ENCODE measurements around the gene GPRIN3.

GPRIN3 gene

DNA sequence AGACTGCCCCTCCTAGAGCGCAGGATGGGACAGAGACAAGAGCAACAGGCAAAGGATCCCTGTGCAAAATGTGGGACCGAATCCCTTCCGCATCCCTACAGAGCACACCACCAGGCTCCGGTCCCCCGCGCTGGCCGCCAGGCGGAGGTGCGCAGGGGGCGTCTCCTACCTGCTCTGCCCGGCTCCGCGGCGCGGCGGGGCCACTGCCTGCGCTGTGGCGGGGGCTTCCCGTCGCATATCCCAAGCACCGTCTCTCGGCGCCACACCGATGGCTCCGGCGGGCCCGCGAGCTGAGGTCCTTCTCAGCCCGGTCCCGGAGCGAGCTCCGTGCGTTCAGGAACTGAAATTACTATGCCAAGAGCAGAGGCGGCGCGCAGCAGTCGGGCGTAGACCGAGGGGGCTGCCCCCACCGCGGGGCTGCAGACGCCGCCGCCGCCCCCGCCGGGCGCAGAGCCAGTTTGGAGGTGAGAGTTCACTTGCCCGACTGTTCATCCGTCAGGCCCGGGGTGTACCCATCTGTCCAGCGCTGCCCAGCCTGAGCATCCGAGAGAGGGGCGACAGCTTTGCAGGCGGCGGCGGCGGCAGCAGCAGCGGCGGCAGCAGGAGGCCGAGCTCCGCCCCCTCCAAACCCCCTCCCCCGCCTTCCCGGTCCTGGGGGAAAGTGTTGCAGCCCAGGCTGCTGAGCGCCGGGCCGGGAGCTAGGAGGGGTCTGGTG is at the start of gene GPRIN3:
Gene GPRIN3, minus strand, starts transcription at position 355 of the 715 bp plus-strand sequence. CDS start 57,690 bp downstream, outside the sequence.
- Mint-ChIP-seq H3K27me3 (peaks cover 4% of the 10 kb centered on the region), H3K36me3 (no peaks in the 10 kb centered on the region), H3K9me3 (no peaks in the 10 kb centered on the region), H3K4me3 (peak within 1 kb of the TSS; percentile 89), H3K27ac (peak within 1 kb of the TSS; percentile 81), H3K4me1 (peaks cover 23% of the 10 kb centered on the region)
- ATAC-seq (ENCODE audit: low read depth), result peak; percentile 85
- peak; percentile 47 to 52 for DNase-seq (ENCODE audit: low spot score in 2 of 2)

DNA sequence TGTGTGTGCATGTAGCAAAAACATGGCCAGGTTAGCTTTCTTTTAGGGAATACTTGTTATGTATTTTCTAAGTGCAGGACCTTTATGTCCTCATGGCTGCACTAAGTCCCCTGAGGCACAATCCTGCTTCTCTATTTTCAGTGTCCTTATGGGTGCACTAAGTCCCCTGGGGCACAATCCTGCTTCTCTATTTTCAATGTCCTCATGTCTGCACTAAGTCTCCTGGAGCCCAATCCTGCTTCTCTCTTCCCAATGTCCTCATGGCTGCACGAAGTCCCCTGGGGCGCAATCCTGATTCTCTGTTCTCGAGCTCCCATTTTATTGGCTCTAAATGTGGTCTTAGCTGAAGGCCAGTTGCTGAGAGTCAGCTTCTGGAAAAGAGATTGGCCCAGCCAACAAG is 49.7 kb upstream of the GPRIN3 start:
- H3K36me3 Mint-ChIP-seq, result no peaks in the 10 kb centered on the region
- no peak for DNase-seq (ENCODE audit: low spot score in 2 of 2)
- no peak overlapping the region for H3K4me3 Mint-ChIP-seq
- H3K4me1 Mint-ChIP-seq, result no peaks in the 10 kb centered on the region
- no peak for ATAC-seq (ENCODE audit: low read depth)
- H3K27me3 Mint-ChIP-seq, result peaks cover 3% of the 10 kb centered on the region
- no peaks in the 10 kb centered on the region for H3K9me3 Mint-ChIP-seq
- H3K27ac Mint-ChIP-seq, result no peak overlapping the region

DNA sequence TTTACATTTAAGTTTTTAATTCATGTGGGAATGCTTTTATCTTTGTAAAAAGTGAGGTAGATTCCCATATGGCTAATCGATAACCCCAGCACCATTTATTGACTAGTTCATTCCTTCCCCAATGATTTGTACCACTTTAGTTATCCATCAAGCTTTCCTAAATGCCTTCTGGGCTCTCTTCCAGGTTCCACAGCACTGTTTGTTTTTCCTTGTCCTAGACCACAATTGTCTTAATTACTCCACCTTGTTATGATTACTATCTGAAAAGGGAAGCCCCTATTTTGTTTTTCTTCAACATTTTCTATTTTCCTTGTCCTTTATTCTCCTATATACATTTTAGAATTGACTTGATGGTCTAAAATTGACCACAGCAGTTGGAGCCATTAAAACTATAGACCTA is 48.5 kb upstream of the GPRIN3 start:
- DNase-seq (ENCODE audit: low spot score in 2 of 2) (no peak), ATAC-seq (ENCODE audit: low read depth) (no peak)
- Mint-ChIP-seq H3K27me3 (peaks cover 3% of the 10 kb centered on the region), H3K9me3 (no peaks in the 10 kb centered on the region), H3K36me3 (no peaks in the 10 kb centered on the region), H3K4me3 (no peak overlapping the region), H3K4me1 (no peaks in the 10 kb centered on the region), H3K27ac (no peak overlapping the region)

DNA sequence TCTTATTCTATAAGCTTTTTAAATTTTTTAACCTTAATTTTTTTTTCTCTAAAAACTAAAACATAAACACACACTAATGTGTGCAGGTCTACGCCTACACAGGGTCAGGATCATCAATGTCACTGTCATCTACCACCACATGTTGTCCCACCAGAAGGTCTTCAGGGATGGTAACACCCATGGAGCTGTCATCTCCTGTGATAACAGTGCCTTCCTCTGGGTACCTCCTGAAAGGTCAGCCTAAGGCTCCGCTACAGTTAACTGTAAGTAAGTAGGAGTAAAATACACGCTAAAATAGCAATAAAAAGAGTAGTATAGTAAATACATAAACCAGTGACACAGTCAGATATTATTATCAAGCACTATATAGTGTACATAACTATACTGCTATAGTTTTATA is 45.9 kb upstream of the GPRIN3 start:
- no peak overlapping the region for H3K27ac Mint-ChIP-seq
- no peak overlapping the region for H3K4me3 Mint-ChIP-seq
- no peaks in the 10 kb centered on the region for H3K4me1 Mint-ChIP-seq
- DNase-seq (ENCODE audit: low spot score in 2 of 2), result no peak
- no peaks in the 10 kb centered on the region for H3K9me3 Mint-ChIP-seq
- H3K27me3 Mint-ChIP-seq, result peaks cover 3% of the 10 kb centered on the region
- no peaks in the 10 kb centered on the region for H3K36me3 Mint-ChIP-seq
- ATAC-seq (ENCODE audit: low read depth), result no peak

DNA sequence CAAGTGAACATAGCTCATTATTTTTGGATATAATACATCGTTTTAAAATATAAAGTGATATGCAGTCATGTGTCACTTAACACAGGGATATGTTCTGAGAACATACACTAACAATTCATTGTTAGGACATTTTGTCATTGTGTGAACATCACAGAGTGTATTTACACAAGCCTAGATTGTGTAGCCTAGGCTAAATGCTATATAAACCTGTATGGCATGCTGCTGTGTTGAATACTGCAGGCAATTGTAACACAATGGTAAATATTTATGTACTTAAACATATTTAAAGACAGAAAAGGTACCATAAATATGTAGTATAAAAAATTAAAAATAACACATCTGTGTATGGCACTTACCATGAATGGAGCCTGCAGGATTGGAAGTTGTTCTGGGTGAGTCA is 44.9 kb upstream of the GPRIN3 start:
- peaks cover 4% of the 10 kb centered on the region for H3K36me3 Mint-ChIP-seq
- ATAC-seq (ENCODE audit: low read depth) (no peak), DNase-seq (ENCODE audit: low spot score in 2 of 2) (no peak)
- H3K4me3 Mint-ChIP-seq, result no peak overlapping the region
- H3K27ac Mint-ChIP-seq, result no peak overlapping the region
- H3K9me3 Mint-ChIP-seq, result peaks cover 4% of the 10 kb centered on the region
- peaks cover 3% of the 10 kb centered on the region for H3K27me3 Mint-ChIP-seq
- no peaks in the 10 kb centered on the region for H3K4me1 Mint-ChIP-seq

DNA sequence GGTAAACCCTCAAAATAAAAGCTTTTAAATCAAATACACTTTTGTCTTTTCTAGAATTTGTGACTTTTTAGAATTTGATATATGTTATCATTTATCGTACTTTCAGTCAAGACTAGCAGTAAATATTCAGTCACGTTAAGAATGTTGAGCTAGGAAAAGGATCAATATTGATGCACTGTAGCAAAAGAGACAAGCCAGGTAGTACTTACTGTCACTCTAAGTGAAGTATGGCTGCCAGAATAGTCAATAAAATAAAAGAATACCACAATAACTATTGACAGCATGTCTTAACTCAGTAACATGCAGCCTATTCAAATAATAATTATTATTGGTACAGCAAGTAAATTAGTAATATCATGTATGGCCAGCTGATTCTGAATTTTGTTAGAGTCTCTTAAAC is 43.6 kb upstream of the GPRIN3 start:
- H3K27ac Mint-ChIP-seq, result no peak overlapping the region
- no peak overlapping the region for H3K4me3 Mint-ChIP-seq
- peaks cover 5% of the 10 kb centered on the region for H3K36me3 Mint-ChIP-seq
- H3K4me1 Mint-ChIP-seq, result no peaks in the 10 kb centered on the region
- H3K27me3 Mint-ChIP-seq, result peaks cover 1% of the 10 kb centered on the region
- ATAC-seq (ENCODE audit: low read depth), result no peak
- H3K9me3 Mint-ChIP-seq, result peaks cover 6% of the 10 kb centered on the region
- DNase-seq (ENCODE audit: low spot score in 2 of 2), result no peak

DNA sequence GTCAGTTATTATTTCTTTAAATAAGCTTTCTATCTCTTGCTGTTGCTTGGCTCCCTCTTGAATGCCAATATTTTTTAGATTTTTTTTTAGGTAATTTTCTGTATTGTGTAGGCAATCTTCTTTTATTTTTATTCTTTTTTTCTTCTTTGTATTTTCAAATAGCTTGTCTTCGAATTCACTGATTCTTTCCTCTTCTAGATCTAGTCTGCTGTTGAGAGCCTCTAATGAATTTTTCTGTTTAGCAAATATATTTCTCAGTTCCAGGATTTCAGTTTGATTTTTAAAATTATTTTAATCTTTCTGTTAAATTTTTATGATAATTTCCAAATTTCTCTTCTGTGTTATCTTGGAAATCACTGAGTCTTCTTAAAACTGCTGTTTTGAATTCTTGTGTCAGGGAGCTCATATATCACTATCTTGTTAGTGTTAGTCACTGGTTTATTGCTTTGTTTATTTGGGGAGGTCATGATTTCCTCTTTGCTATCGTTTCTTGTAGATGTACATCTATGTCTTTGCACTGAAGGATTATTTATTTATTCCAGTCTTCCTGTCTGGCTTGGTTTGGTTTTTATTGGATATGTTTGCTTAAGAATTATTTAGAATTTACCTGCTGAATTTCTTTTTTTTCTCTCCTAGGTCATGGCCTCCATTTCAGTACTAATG is 39.9 kb upstream of the GPRIN3 start:
- ATAC-seq (ENCODE audit: low read depth) (no peak), DNase-seq (ENCODE audit: low spot score in 2 of 2) (no peak)
- Mint-ChIP-seq H3K4me1 (no peaks in the 10 kb centered on the region), H3K9me3 (peaks cover 6% of the 10 kb centered on the region), H3K36me3 (peaks cover 5% of the 10 kb centered on the region), H3K27ac (no peak overlapping the region), H3K4me3 (no peak overlapping the region), H3K27me3 (no peaks in the 10 kb centered on the region)

DNA sequence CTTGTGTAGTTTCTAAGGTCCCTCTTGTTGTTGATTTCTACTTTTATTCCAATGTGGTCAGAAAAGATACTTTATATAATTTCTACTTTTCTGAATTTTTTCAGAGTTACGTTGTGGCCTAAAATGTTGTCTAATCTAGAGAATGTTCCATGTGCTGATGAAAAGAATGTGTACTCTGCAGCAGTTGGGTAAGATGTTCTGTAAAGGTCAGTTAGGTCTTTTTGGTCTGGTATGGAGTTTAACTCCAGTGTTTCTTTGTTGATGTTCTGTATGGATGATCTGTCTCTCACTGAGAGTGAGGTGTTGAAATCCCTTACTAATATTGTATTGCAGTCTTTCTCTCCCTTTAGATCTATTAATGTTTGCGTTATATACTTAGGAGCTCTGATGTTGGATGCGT is 37.0 kb upstream of the GPRIN3 start:
- H3K4me3 Mint-ChIP-seq, result no peak overlapping the region
- H3K27ac Mint-ChIP-seq, result no peak overlapping the region
- no peak for DNase-seq (ENCODE audit: low spot score in 2 of 2)

DNA sequence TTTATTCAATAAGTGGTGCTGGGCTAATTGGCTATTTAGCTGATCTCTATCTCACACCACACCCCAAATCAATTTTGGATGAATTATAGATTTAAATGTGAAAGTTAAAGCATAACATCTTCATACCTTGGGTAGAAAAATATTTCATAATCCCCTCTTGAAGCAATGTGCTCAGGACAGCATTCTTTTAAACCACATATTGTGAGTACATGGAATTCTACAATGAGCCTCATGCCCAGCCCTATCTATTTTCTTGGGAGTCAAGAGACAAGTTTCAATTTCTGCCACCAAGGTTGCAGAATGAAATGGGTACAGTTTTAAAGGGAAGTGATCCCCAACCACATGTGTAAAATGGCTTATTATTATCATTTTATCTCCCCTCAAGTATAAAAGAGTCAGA is 30.6 kb upstream of the GPRIN3 start:
- H3K4me1 Mint-ChIP-seq, result no peaks in the 10 kb centered on the region
- no peak overlapping the region for H3K4me3 Mint-ChIP-seq
- H3K36me3 Mint-ChIP-seq, result no peaks in the 10 kb centered on the region
- ATAC-seq (ENCODE audit: low read depth) (no peak), DNase-seq (ENCODE audit: low spot score in 2 of 2) (no peak)
- H3K27ac Mint-ChIP-seq, result no peak overlapping the region
- H3K9me3 Mint-ChIP-seq, result no peaks in the 10 kb centered on the region
- H3K27me3 Mint-ChIP-seq, result no peaks in the 10 kb centered on the region

More for the DNA sequence above, 37.0 kb upstream of the GPRIN3 start:
- no peak for ATAC-seq (ENCODE audit: low read depth)
- Mint-ChIP-seq H3K4me1 (no peaks in the 10 kb centered on the region), H3K36me3 (peaks cover 5% of the 10 kb centered on the region), H3K9me3 (peaks cover 6% of the 10 kb centered on the region), H3K27me3 (no peaks in the 10 kb centered on the region)

DNA sequence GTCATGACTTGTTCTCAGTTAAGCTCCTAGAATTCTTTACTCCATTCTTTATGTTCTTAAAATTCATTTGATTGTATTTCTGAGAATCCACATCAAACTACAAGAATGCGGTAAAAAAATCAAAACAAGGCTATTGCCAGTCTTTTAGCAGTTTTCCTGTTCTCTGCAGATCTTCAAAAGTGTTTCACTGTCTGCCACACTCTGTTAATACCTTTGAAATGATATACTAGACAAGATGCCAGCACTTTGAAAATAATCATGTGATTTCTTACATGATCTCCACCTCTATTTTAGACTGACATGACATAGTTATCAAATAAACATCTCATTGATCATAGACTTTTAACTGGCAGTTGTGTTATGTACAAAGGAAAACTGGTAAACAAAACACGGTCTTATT is 30.1 kb upstream of the GPRIN3 start:
- H3K27ac Mint-ChIP-seq, result no peak overlapping the region
- DNase-seq (ENCODE audit: low spot score in 2 of 2) (no peak), ATAC-seq (ENCODE audit: low read depth) (no peak)
- no peak overlapping the region for H3K4me3 Mint-ChIP-seq
- no peaks in the 10 kb centered on the region for H3K9me3 Mint-ChIP-seq
- H3K4me1 Mint-ChIP-seq, result no peaks in the 10 kb centered on the region
- H3K27me3 Mint-ChIP-seq, result no peaks in the 10 kb centered on the region
- H3K36me3 Mint-ChIP-seq, result no peaks in the 10 kb centered on the region

DNA sequence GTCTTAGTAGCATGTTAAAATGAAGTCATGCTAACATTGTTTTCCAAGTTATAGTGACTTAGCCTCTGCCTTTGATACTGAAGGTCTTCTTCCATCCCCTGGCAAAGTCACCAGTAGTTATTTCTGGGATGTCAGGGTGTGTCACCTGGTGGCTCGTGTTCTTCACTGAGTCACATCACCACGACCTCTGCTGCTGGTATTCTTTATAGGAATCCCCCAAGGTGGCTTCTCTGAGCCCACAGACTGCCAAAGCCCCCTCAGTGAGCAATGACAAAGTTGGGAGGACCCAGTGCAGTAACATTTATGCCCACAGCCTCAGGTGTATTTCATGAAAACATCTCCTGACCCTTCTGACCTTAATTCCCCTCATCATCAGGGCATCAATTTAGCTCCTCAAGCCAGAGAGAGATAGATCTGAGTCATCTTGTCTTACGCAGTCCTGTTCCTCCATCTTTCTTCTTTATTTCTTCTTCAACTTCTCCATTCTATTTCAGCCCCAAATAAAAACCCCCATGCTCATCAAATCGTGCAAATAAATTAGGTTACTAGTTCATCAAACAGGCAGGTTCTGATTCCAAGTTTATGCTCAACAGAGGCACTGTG is 29.3 kb upstream of the GPRIN3 start:
- no peaks in the 10 kb centered on the region for H3K9me3 Mint-ChIP-seq
- no peaks in the 10 kb centered on the region for H3K27me3 Mint-ChIP-seq
- DNase-seq (ENCODE audit: low spot score in 2 of 2) (no peak), ATAC-seq (ENCODE audit: low read depth) (no peak)
- no peak overlapping the region for H3K27ac Mint-ChIP-seq
- no peak overlapping the region for H3K4me3 Mint-ChIP-seq
- H3K36me3 Mint-ChIP-seq, result no peaks in the 10 kb centered on the region
- no peaks in the 10 kb centered on the region for H3K4me1 Mint-ChIP-seq

DNA sequence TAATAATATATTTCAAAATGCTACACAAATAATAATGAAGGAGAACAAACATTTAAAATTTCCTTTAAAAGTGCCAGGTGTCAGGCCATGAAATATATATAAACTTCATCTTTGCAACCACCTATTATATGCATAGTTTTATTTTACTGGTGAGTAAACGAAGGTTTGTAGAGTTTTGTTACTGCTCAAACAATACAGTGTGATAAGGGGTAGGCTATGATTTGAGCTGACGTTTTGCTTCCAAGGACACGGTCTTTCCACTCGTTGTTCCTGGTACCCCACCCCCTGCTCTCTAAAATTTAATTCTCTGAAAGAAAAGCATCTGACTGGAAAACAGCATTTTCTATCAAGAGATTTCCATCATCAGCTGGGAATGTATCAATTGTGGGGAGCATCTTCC is 27.2 kb upstream of the GPRIN3 start:
- Mint-ChIP-seq H3K4me1 (peaks cover 5% of the 10 kb centered on the region), H3K9me3 (no peaks in the 10 kb centered on the region), H3K27me3 (peaks cover 2% of the 10 kb centered on the region), H3K27ac (no peak overlapping the region), H3K36me3 (peaks cover 3% of the 10 kb centered on the region), H3K4me3 (no peak overlapping the region)
- ATAC-seq (ENCODE audit: low read depth) (no peak), DNase-seq (ENCODE audit: low spot score in 2 of 2) (no peak)

DNA sequence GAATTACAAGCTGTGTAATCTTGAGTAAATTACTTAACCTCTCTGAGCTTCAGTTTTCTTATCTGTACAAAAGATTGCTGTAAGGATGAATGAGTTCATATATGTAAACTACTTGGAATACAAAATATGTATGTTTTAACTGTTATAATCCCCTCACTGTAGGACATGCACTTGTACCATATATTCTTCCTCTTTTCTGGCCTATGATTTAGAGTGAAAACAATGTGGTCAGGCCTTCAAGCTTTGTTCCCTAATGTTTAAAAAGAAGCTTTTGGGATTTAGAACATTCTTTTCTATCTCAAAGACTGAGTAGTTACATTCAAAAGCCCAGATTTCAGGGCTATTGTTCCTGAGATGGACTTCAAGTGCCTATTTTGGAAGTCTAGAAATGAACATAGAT is 26.7 kb upstream of the GPRIN3 start:
- Mint-ChIP-seq H3K27ac (no peak overlapping the region), H3K27me3 (peaks cover 2% of the 10 kb centered on the region), H3K4me1 (peaks cover 5% of the 10 kb centered on the region), H3K9me3 (no peaks in the 10 kb centered on the region), H3K4me3 (no peak overlapping the region), H3K36me3 (peaks cover 3% of the 10 kb centered on the region)
- DNase-seq (ENCODE audit: low spot score in 2 of 2), result no peak
- ATAC-seq (ENCODE audit: low read depth), result no peak

DNA sequence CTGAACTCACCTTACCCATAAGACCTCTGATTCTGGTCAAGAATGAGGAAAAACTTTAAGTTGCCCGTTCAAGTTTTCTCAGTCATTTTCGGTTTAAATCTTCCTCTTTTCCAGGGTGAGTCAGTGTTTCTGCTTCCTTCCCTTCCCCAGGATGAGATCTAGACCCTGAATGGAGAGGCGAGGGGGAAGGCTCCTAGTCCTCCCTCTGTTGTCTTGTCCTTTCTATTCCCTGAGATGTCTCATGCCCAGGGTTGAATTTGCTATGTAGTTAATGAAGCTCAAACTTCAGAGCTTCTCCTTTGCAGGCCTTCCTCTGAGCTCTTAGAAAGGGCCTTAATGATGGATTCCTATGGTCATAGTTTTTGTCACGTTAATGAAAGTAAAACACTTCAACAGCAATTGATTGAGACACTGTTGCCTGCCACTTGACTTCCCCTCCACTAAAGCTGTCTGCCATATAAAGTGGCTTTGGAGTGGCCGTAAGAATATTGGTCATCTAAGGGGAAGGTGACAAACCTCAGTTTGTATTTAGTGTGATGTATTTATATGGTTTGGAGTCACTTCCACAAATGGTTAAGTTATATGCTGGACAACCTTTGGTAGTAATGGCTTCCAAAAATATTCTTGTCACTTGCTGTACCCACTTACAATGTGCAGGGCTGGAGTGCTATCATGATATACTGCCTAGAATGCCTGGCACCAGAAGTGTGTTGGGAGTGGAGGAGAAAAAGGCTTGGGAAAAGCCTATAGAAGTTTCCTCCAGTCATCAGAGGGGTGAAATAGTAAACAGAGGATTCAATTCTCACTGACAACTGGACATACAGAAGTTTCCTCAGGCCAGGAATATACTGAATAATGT is 24.3 kb upstream of the GPRIN3 start:
- Mint-ChIP-seq H3K4me3 (no peak overlapping the region), H3K27me3 (peaks cover 2% of the 10 kb centered on the region), H3K4me1 (peaks cover 5% of the 10 kb centered on the region), H3K27ac (no peak overlapping the region), H3K36me3 (peaks cover 3% of the 10 kb centered on the region), H3K9me3 (no peaks in the 10 kb centered on the region)
- no peak for DNase-seq (ENCODE audit: low spot score in 2 of 2)
- no peak for ATAC-seq (ENCODE audit: low read depth)
